Left ventricle myocardium inferior (tissue), 1 donor: ENCODE measurements around the gene RANBP17. TPM values are rescaled to one million over a fixed set of nuclear protein-coding genes. Genes with fewer than 3 reads are reported as not detected.
"Not testable (repeated sequence)": the region's sequence is repeated elsewhere in the genome, so short reads cannot be mapped to it uniquely, and the experiment has no call there.

Experiments used
- DNase-seq: peaks from one replicate; pipeline ENCODE4 v3.0.0-alpha.2; 2020
- H3K27ac ChIP-seq: fragments of 200-600 bp; replicated peaks from 2 replicates; pipeline ENCODE4 v1.8.0; 2021
- H3K27me3 ChIP-seq: fragments of 200-600 bp; 2 replicates; pipeline ENCODE4 v1.8.0; 2021; ENCODE audit warnings: low read depth
- H3K36me3 ChIP-seq: fragments of 200-600 bp; 2 replicates; pipeline ENCODE4 v1.8.0; 2021
- H3K4me1 ChIP-seq: fragments of 200-600 bp; 2 replicates; pipeline ENCODE4 v1.8.0; 2021
- H3K4me3 ChIP-seq: fragments of 200-600 bp; 2 replicates; pipeline ENCODE4 v1.8.0; 2021; ENCODE audit warnings: mild to moderate bottlenecking, moderate library complexity
- H3K9me3 ChIP-seq: fragments of 200-600 bp; replicated peaks from 2 replicates; pipeline ENCODE4 v1.8.0; 2021
- CTCF ChIP-seq: fragments of 200-600 bp; IDR thresholded peaks from 2 replicates; pipeline ENCODE4 v1.8.0; 2021; ENCODE audit warnings: antibody characterized with exemption, mild to moderate bottlenecking, borderline replicate concordance
- intact Hi-C: fragments of 100-400 bp; cut with micrococcal nuclease; formaldehyde crosslinking; loops from one replicate; pipeline ENCODE4 v1.11.0; 2022
- total RNA-seq: library from RNA; stranded (reverse); fragmentation: NEBNext Ultra II Directional; extraction: Animal tissue kit (Norgen Biotek cat#: 25700); gene quantifications from one replicate; pipeline ENCODE4 v1.2.1, GENCODE V29; 2021
- donor health status: DM: no; HTN: yes; CAD: no; lungs with severe emphysema.

RANBP17 gene
- total RNA-seq, 1 donor from 2014 or later, result 6.5 TPM

GRCh38 chr5:170865622-170866021 lies 3.8 kb downstream of the RANBP17 start:
- TF ChIP-seq CTCF, result no peak
- peaks cover 10% of the 10 kb centered on the region for H3K9me3 ChIP-seq
- intact Hi-C loops, result no loop called here
- DNase-seq, result no peak
- peaks cover 24% of the 10 kb centered on the region for H3K27me3 ChIP-seq
- no peak overlapping the region for H3K27ac ChIP-seq
- H3K36me3 ChIP-seq, result no peaks in the 10 kb centered on the region
- H3K4me3 ChIP-seq, result no peak overlapping the region
- peaks cover 16% of the 10 kb centered on the region for H3K4me1 ChIP-seq

GRCh38 chr5:170867825-170868224 lies 6.0 kb downstream of the RANBP17 start:
- Histone ChIP-seq H3K27me3 (peaks cover 13% of the 10 kb centered on the region), H3K27ac (no peak overlapping the region), H3K36me3 (no peaks in the 10 kb centered on the region), H3K9me3 (peaks cover 18% of the 10 kb centered on the region), H3K4me1 (peaks cover 5% of the 10 kb centered on the region), H3K4me3 (no peak overlapping the region)
- no peak for TF ChIP-seq CTCF
- intact Hi-C loops, result no loop called here
- no peak for DNase-seq

DNA sequence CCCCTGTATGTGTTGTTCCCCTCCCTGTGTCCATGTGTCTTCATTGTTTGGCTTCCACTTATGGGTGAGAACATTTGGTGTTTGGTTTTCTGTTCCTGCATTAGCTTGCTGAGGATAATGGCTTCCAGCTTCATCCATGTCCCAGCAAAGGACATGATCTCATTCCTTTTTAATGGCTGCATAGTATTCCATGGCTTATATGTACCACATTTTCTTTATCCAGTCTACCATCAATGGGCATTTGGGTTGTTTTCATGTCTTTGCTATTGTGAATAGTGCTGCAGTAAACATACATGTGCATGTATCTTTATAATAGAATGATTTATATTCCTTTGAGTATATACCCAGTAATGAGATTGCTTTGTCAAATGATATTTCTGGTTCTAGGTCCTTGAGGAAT lies 8.6 kb downstream of the RANBP17 start:
- intact Hi-C loops, H3K27me3 ChIP-seq, H3K4me1 ChIP-seq, DNase-seq, H3K27ac ChIP-seq, H3K36me3 ChIP-seq, H3K4me3 ChIP-seq: not testable (repeated sequence)
- peaks cover 42% of the 10 kb centered on the region for H3K9me3 ChIP-seq

DNA sequence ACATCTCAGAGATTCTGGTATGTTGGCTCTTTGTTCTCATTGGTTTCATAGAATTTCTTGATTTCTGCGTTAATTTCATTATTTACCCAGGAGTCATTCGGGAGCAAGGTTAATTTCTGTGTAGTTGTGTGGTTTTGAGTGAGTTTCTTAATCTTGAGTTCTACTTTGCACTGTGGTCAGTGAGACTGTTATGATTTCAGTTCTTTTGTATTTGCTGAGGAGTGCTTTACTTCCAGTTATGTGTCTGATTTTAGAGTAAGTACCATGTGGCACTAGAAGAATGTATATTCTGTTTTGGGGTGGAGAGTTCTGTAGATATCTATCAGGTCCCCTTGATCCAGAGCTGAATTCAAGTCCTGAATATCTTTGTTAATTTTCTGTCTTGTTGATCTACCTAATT lies 12.2 kb downstream of the RANBP17 start:
- no peaks in the 10 kb centered on the region for H3K27me3 ChIP-seq
- H3K9me3 ChIP-seq, result peaks cover 42% of the 10 kb centered on the region
- H3K27ac ChIP-seq, result no peak overlapping the region
- no peaks in the 10 kb centered on the region for H3K36me3 ChIP-seq
- TF ChIP-seq CTCF, result no peak
- H3K4me1 ChIP-seq, result no peaks in the 10 kb centered on the region
- no peak for DNase-seq
- intact Hi-C loops, result no loop called here
- no peak overlapping the region for H3K4me3 ChIP-seq

DNA sequence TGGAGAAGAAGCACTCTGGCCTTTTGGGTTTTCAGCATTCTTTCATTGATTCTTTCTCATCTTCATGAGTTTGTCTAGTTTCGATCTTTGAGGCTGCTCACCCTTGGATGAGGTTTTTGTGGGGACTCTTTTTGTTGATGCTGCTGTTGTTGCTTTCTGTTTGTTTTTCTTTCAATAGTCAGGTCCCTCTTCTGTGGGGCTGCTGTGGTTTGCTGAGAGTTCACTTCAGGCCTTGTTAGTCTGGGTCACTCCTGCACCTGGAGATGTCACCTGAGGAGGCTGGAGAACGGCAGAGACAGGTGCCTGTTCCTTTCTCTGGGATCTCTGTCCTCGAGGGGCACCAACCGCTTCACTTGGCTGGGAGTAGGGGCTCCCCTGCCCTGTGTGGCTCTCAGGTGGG lies 14.0 kb downstream of the RANBP17 start:
- H3K36me3 ChIP-seq, result no peaks in the 10 kb centered on the region
- H3K27me3 ChIP-seq, result no peaks in the 10 kb centered on the region
- H3K4me3 ChIP-seq, result no peak overlapping the region
- no peak overlapping the region for H3K27ac ChIP-seq
- intact Hi-C loops, result no loop called here
- no peaks in the 10 kb centered on the region for H3K4me1 ChIP-seq
- peaks cover 42% of the 10 kb centered on the region for H3K9me3 ChIP-seq
- TF ChIP-seq CTCF, result no peak
- DNase-seq, result no peak

- Histone ChIP-seq H3K9me3 (peaks cover 4% of the 10 kb centered on the region), H3K27ac (no peak overlapping the region), H3K36me3 (no peaks in the 10 kb centered on the region), H3K4me1 (no peaks in the 10 kb centered on the region), H3K4me3 (no peak overlapping the region), H3K27me3 (no peaks in the 10 kb centered on the region)
- no peak for TF ChIP-seq CTCF
- DNase-seq, result no peak
- intact Hi-C loops, result no loop called here
Measured at GRCh38 chr5:170880084-170880483, 18.3 kb downstream of the RANBP17 start.
